Prostate gland (tissue), 2 donors: ENCODE data around the gene HTR6.

Experiments
- CTCF ChIP-seq, 4 experiments: fragments of 200-600 bp in 2 of 4; fragments of 450-650 bp in 2 of 4; sonication (generic) in 2 of 4; IDR thresholded peaks; 1 replicate in 3 of 4; 2 replicates in 1 of 4; pipeline ENCODE4 v1.5.1; 2016 to 2019; ENCODE audit warnings: antibody characterized with exemption in 4 of 4, mild to moderate bottlenecking in 2 of 4, moderate library complexity in 2 of 4
- POLR2A ChIP-seq: fragments of 450-650 bp; IDR thresholded peaks from one replicate; pipeline ENCODE4 v1.6.1; 2016; ENCODE audit warnings: antibody characterized with exemption, mild to moderate bottlenecking

GRCh38 chr1:19695772-19696171, 31.1 kb downstream of the HTR6 start:
- TF ChIP-seq CTCF (IDR thresholded peaks at IDR 0.05) = no peak
- no peak for TF ChIP-seq POLR2A
